Activated CD4-positive, CD25-positive, alpha-beta regulatory T cell treated with anti-CD3 and anti-CD28 coated beads, Interleukin-2, amount 50 U/mL, for 24 hours (primary cell): Measurements from ENCODE around the gene OR1I1.
A peak's percentile ranks its signal among the peaks of the same experiment; 100 is the strongest.
"Not testable (repeated sequence)": the region's sequence is repeated elsewhere in the genome, so short reads cannot be mapped to it uniquely, and the experiment has no call there.

ENCODE experiments used
- ATAC-seq, 2 donors: fragments of 150-1000 bp; cut with Tn5 transposase; one replicate each; pipeline ENCODE4 v1.10.0; 2021; ENCODE audit warnings: mild to moderate bottlenecking in 1 of 2, moderate library complexity in 1 of 2

The OR1I1 gene, protein sequence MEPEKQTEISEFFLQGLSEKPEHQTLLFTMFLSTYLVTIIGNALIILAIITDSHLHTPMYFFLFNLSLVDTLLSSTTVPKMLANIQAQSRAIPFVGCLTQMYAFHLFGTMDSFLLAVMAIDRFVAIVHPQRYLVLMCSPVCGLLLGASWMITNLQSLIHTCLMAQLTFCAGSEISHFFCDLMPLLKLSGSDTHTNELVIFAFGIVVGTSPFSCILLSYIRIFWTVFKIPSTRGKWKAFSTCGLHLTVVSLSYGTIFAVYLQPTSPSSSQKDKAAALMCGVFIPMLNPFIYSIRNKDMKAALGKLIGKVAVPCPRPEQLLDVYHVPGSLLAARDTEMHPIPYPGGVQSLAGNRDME

DNA sequence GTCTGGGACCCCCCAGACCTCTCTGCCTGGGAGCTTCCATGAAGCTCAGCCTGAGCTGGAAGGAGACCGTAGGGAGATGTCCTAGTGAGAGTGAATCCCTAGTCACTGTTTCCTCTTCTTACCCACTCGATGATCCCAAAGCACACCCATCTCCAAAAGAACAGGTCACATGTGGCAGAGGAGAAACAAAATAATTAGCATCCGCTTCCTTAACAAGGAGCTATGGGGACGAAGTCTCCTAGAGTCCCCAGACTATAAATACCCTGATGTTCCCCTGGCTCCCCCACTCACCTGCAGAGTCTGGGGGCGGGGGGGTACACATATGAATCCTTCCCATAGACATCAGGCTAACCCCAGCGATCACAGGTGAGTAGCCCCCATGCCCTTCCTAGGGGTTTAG is at the start of gene OR1I1:
OR1I1 (plus strand) TSS at position 301 of the 400 bp plus-strand sequence. CDS start 4,855 bp downstream, outside the sequence.
- ATAC-seq, result no peak

DNA sequence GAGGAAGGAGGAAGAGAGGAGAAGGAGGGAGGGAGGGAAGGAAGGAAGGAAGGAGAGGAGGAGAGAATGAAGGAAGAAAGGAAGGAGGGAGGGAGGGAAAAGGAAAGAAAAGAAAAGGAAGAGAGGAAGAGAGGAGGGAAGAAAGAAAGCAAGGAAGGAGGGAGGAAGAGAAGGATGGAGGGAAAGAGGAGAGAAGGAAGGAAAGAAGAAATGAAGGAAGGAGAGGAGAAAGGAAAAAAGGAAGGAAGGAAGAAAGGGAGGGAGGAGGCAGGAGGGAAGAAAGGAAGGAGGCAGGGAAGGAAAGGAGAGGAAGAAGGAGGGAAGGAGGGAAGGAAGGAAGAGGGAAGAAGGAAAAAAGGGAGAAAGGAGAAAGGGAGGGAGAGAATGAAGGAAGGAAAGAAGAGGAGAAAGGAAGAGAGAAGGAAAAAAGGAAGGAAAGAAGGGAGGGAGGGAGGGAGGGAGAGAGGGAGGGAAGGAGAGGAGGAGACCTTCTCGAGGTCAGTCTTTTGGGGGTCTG is 46.2 kb upstream of the OR1I1 start:
- no peak for ATAC-seq

- no peak for ATAC-seq
Observed at GRCh38 chr19:15037586-15037985, 44.4 kb upstream of the OR1I1 start.

DNA sequence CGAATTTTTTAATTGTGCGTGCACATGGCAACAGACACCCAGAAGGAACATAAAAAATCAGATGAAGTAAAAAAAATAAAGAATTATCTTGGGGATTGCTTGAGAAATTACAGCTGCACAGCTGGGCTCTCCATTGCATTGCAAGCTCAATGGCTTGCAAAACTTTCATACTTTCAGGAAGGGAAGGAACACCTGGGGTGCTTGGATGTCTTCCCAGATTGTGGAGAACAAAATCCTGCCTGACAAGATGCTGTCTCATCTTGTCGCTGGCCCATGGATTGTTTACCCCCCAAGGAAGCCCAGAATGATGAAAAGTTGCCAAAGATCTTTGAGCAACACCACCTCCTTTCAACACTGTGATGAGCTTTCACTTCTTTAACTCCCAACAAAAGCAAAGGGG is 43.7 kb upstream of the OR1I1 start:
- no peak for ATAC-seq

DNA sequence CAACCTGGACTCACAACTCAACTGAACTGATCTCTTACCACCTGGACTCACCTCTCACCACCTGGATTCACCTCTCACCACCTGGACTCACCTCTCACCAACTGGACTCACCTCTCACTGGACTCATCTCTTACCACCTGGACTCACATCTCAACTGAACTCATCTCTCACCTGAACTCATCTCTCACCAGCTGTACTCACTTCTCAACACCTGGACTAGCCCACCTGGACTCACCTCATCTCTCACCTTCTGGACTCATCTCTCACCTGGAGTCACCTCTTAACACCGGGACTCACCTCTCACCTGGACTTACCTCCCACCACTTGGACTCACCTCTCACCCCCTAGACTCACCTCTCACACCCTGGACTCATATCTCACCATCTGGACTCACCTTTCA is 40.0 kb upstream of the OR1I1 start:
- no peak for ATAC-seq

DNA sequence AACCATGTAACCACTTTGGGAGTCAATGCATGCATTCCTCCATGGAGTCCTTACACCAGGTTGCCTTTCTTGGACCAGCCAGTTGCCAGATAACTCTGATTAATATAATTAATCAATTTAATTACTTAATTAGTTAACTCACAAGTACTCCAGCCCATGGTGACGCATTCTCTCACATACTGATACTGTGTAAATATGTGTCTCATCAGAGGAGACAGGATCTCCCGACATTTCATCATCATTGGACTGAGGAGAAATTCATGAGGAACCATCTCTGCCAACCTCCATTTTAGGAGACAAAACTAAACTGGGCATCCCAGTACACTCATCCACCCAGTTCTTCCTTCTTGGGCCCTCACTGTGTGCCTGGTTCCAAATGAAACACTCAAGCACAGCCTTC is 39.2 kb upstream of the OR1I1 start:
- ATAC-seq, result no peak

DNA sequence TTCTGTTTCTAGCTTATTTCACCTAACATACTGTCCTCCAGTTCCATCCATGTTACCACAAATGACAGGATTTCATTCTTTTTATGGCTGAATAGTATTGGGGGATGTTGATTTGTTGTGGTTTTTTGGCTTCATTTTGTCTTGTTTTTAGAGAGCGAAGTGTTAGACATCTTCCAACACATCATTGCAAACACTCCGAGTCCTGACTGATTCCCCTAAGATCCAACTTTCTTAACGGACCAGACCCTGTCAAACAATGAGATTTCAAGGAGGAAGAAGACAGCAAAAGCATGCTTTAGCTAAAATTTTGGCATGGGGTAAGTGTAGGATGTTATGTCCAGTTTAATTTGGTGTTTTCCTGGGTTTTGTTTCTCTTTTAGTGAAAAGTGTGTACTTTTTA is 36.5 kb upstream of the OR1I1 start:
- ATAC-seq, result no peak

DNA sequence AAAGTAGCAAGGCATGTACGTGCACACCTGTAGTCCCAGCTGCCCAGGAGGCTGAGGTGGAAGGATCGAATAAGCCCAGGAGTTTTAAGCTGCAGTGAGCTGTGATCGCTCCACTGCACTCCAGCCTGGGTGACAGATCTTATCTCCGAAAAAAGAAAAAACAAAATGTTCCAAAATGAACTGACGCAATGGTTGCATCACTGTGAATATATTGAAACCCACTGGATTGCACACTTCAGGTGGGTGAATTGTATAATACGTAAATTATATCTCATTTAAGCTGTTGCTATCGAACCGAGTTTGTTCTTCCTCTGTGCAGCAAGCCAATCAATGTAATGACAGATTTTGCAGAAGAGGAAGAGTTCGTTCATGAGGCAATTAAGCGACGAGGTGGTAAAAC is 34.3 kb upstream of the OR1I1 start:
- ATAC-seq, result no peak

DNA sequence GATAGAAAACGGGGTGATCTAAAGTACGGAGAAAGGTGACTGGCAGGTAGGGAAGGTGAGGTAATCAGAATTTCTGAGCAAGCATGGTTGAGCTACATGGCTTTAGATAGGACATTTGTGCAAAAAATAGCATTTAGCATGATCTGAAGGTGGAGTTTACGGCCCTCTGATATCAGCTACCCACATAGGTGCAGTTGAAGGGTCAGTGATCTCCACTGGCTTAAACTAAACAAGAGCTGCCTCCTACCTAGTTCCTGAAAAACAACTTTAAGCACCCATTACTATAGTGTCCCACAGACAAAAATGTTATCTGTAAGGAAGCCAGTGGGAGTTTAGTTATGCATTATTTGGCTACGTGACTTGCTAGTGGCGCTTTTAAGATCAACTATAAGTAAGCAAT is 33.9 kb upstream of the OR1I1 start:
- ATAC-seq, result no peak

- no peak for ATAC-seq
Observed at GRCh38 chr19:15048885-15049541, 33.0 kb upstream of the OR1I1 start, which contains the start of gene CASP14. CASP14 (plus strand) TSS chr19:15049480; CDS start chr19:15052252, 2,772 bp downstream.

DNA sequence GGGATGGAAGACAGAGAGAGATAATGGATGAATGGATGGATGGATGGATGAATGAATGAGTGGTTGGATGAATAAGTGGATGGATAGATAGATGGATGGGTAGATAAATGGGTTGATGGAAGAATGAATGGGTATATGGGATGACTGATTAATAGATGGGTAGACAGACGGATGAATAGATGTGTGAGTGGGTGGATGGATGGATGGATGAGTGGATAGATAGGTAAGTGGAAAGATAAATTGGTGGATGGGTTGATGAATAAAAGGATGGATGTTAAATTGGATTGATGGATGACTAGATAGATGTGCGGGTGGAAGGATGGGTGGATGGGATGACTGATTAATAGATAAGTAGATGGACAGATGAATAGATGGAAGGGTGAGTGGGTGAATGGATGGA is 31.4 kb upstream of the OR1I1 start:
- no peak for ATAC-seq

GRCh38 chr19:15062036-15062435 is 20.0 kb upstream of the OR1I1 start:
- ATAC-seq, result no peak

DNA sequence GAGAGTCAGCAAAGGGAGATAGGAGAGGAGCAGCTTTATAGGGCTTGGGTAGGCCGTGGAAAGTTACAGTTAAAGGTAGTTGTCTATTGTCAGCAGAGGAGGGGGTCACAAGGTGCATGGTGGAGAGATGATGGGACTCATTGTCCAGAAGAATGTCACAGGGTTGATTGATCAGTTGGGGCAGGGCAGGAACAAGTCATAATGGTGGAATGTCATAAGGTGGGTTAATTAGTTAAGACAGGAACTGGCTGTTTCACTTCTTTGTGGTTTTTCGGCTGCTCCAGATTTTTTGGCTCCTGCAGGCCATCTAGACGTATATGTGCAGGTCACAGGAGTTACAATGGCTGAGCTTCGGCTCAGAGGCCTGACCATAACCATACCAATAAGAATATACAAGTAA is 11.6 kb upstream of the OR1I1 start:
- not testable (repeated sequence) for ATAC-seq

GRCh38 chr19:15072930-15073647 is 8.9 kb upstream of the OR1I1 start:
- no peak for ATAC-seq

DNA sequence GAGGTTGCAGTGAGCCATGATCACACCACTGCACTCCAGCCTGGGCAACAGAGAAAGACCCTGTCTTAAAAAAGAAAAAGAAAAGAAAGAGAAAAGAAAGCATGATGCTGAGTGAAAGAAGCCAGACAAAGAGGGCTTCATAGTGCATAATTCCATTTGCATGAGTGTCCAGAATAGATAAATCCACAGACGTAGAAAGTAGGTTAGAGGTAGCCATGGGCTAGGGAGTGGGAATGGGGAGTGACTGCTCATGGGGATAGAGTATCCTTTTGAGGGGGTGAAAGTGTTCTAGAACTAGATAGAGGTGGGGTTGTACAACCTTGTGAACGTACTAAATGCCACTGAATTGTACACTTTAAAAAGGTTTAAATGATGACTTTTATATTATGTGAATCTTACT is 7.6 kb upstream of the OR1I1 start:
- ATAC-seq, result no peak

GRCh38 chr19:15075806-15076205 is 6.2 kb upstream of the OR1I1 start:
- no peak for ATAC-seq

- ATAC-seq, result not testable (repeated sequence)
Observed at GRCh38 chr19:15080002-15080401, 2.0 kb upstream of the OR1I1 start.

GRCh38 chr19:15087182-15087581 is 5.2 kb downstream of the OR1I1 start:
- ATAC-seq, result no peak

DNA sequence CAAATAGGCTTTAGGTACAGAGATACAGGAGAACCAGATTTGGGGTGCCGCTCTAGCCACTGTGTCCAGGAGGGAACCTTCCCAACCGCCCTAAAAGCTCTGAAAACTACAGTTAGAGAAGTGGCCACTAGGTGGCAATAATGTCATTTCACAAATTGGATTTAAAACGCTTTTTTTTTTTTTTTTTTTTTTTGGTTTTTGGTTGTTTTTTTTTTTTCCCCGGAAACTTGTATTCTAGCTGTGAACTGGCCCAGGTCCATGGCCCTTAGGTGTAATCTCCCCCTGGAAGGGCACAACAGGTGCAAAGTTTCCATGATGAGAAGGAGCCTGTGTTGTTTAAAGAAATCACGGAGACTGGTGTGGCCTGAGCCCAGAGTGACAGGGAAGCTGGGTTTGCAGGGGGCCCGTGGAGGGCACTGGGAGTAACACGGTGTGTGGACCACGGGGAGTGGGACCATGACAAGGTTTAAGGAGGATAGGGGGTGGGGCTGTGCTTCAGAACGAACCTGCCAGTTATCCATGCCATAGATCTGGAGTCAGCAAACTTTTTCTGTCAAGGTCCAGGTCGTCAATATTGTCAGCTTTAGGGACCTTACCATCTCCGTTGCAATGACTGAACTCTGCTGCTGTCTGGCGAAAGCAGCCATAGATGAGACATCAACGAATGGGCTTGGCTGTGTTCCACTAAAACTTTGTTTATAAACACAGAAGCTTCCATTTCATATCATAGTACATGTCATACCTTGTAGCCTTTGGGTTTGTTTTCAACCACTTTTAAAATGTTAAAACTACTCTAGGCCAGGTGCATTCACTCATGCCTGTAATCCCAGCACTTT is 10.1 kb downstream of the OR1I1 start:
- ATAC-seq, result peak in 1 of 2 donors; percentile 51

- ATAC-seq, result no peak
Observed at GRCh38 chr19:15093001-15093400, 11.0 kb downstream of the OR1I1 start.

- ATAC-seq, result no peak
Observed at GRCh38 chr19:15096223-15096622, 14.2 kb downstream of the OR1I1 start.

DNA sequence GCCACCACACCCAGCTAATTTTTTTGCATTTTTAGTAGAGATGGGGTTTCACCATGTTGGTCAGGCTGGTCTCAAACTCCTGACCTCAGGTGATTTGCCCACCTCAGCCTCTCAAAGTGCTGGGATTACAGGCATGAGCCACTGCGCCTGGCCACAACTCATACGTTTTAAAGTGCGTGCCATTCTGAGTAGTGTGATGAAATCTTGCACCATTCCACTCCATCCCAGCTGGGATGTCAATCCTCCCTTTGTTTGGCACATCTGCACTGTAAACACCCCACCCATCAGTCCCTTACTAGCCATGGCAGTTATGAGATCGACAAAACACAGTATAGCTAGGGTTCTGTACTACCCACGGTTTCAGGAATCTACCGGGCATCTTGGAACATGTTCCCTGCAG is 16.0 kb downstream of the OR1I1 start:
- not testable (repeated sequence) for ATAC-seq

GRCh38 chr19:15098460-15098859 is 16.4 kb downstream of the OR1I1 start:
- ATAC-seq, result no peak
